ENCODE measurements around the gene TLK1.

TLK1 gene

GRCh38 chr2:171149986-171150693 lies 10.6 kb downstream of the TLK1 start:
- no peak for TF ChIP-seq CTCF (IDR thresholded peaks at IDR 0.05; ENCODE audit: insufficient read depth, low read length, missing control alignments)
- POLR2A ChIA-PET = no interaction called here
- CTCF ChIA-PET = interaction anchor here (1.7 kb wide), 1 partner anchor 9 kb away, joined by 5 read pairs; no protein-coding TSS in a partner anchor
- no peak overlapping the region for H3K4me3 ChIP-seq (ENCODE audit: low read depth, low read length)
- no peak for DNase-seq (ENCODE audit: low read depth, low spot score)

GRCh38 chr2:171149171-171149938 lies 11.3 kb downstream of the TLK1 start:
- H3K4me3 ChIP-seq (ENCODE audit: low read depth, low read length) = no peak overlapping the region
- no peak for TF ChIP-seq CTCF (IDR thresholded peaks at IDR 0.05; ENCODE audit: insufficient read depth, low read length, missing control alignments)
- CTCF ChIA-PET = interaction anchor here (1.6 to 1.7 kb wide), 2 partner anchors 9 to 11 kb away, joined by 3 to 5 read pairs; no protein-coding TSS in a partner anchor
- POLR2A ChIA-PET = no interaction called here
- no peak for DNase-seq (ENCODE audit: low read depth, low spot score)

- CTCF ChIA-PET = interaction anchor here (1.3 to 1.8 kb wide), 2 partner anchors 174 to 269 kb away, joined by 5 to 8 read pairs; no protein-coding TSS in a partner anchor
- no peak overlapping the region for H3K4me3 ChIP-seq (ENCODE audit: low read depth, low read length)
- DNase-seq (ENCODE audit: low read depth, low spot score) = no peak
- no peak for TF ChIP-seq CTCF (IDR thresholded peaks at IDR 0.05; ENCODE audit: insufficient read depth, low read length, missing control alignments)
- POLR2A ChIA-PET = no interaction called here
Observed at GRCh38 chr2:171147081-171147480, 13.6 kb downstream of the TLK1 start.

- ChIA-PET CTCF (interaction anchor here (1.3 to 1.8 kb wide), 2 partner anchors 174 to 270 kb away, joined by 5 to 8 read pairs; no protein-coding TSS in a partner anchor), POLR2A (no interaction called here)
Observed at GRCh38 chr2:171146633-171147032, 14.1 kb downstream of the TLK1 start.

GRCh38 chr2:171146071-171146470 lies 14.6 kb downstream of the TLK1 start:
- ChIA-PET CTCF (interaction anchor here (0.6 kb wide), 1 partner anchor 13 kb away, joined by 3 read pairs; no protein-coding TSS in a partner anchor), POLR2A (no interaction called here)
- DNase-seq (ENCODE audit: low read depth, low spot score) = no peak
- no peak overlapping the region for H3K4me3 ChIP-seq (ENCODE audit: low read depth, low read length)
- TF ChIP-seq CTCF (IDR thresholded peaks at IDR 0.05; ENCODE audit: insufficient read depth, low read length, missing control alignments) = no peak

More at GRCh38 chr2:171146633-171147032, 14.1 kb downstream of the TLK1 start:
- DNase-seq (ENCODE audit: low read depth, low spot score) = no peak
- TF ChIP-seq CTCF (IDR thresholded peaks at IDR 0.05; ENCODE audit: insufficient read depth, low read length, missing control alignments) = no peak
- H3K4me3 ChIP-seq (ENCODE audit: low read depth, low read length) = no peak overlapping the region

GRCh38 chr2:171143670-171144062 lies 17.0 kb downstream of the TLK1 start:
- POLR2A ChIA-PET = no interaction called here
- TF ChIP-seq CTCF (IDR thresholded peaks at IDR 0.05; ENCODE audit: insufficient read depth, low read length, missing control alignments) = no peak
- no peak overlapping the region for H3K4me3 ChIP-seq (ENCODE audit: low read depth, low read length)
- CTCF ChIA-PET = interaction anchor here (0.9 kb wide), 2 partner anchors 16 to 57 kb away, joined by 3 to 4 read pairs; no protein-coding TSS in a partner anchor
- no peak for DNase-seq (ENCODE audit: low read depth, low spot score)
